ENCODE measurements around the gene HACL1.
A peak's percentile ranks its signal among the peaks of the same experiment; 100 is the strongest.
"Not testable (repeated sequence)": the region's sequence is repeated elsewhere in the genome, so short reads cannot be mapped to it uniquely, and the experiment has no call there.

HACL1 gene

GRCh38 chr3:15629860-15630597, 28.7 kb upstream of the HACL1 start:
- TF ChIP-seq, protein P1, sequence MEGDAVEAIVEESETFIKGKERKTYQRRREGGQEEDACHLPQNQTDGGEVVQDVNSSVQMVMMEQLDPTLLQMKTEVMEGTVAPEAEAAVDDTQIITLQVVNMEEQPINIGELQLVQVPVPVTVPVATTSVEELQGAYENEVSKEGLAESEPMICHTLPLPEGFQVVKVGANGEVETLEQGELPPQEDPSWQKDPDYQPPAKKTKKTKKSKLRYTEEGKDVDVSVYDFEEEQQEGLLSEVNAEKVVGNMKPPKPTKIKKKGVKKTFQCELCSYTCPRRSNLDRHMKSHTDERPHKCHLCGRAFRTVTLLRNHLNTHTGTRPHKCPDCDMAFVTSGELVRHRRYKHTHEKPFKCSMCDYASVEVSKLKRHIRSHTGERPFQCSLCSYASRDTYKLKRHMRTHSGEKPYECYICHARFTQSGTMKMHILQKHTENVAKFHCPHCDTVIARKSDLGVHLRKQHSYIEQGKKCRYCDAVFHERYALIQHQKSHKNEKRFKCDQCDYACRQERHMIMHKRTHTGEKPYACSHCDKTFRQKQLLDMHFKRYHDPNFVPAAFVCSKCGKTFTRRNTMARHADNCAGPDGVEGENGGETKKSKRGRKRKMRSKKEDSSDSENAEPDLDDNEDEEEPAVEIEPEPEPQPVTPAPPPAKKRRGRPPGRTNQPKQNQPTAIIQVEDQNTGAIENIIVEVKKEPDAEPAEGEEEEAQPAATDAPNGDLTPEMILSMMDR (conservative IDR thresholded peaks at IDR 0.05; ENCODE audit: control insufficient read depth, insufficient read depth, low read depth, low read length): peak; percentile 74
- H3K4me3 ChIP-seq (ENCODE audit: control insufficient read depth, low read depth, low read length): peak overlapping the region; percentile 19

DNA sequence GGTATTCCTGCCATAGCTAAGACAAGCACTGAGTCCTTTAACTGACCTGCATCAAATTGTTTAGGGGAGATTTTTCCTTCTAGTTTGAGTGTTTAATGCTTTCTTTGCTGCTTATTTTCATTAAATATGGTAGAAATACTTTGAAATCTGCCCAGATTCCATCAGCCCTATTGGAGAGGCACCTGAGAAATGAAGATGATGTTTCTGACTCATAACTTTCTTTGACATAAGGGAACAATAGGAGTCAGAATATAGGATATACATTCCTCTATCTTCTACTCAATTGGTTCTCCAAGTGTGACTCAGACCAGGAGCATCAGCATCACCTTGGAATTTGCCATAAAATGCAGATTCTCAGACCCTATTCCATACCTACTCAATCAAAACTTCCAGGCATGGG, 27.6 kb upstream of the HACL1 start:
- no peak for DNase-seq (ENCODE audit: low read depth)
- H3K4me3 ChIP-seq (ENCODE audit: control insufficient read depth, low read depth, low read length): no peak overlapping the region
- TF ChIP-seq, protein P1 (conservative IDR thresholded peaks at IDR 0.05; ENCODE audit: control insufficient read depth, insufficient read depth, low read depth, low read length): no peak

More at GRCh38 chr3:15629860-15630597, 28.7 kb upstream of the HACL1 start:
- peak; percentile 90 for DNase-seq (ENCODE audit: low read depth)

GRCh38 chr3:15623535-15624440, 22.4 kb upstream of the HACL1 start:
- no peak overlapping the region for H3K4me3 ChIP-seq (ENCODE audit: control insufficient read depth, low read depth, low read length)

GRCh38 chr3:15619659-15620464, 18.5 kb upstream of the HACL1 start:
- not testable (repeated sequence) for DNase-seq (ENCODE audit: low read depth); H3K4me3 ChIP-seq (ENCODE audit: control insufficient read depth, low read depth, low read length)

More at GRCh38 chr3:15623535-15624440, 22.4 kb upstream of the HACL1 start:
- TF ChIP-seq, protein P1 (conservative IDR thresholded peaks at IDR 0.05; ENCODE audit: control insufficient read depth, insufficient read depth, low read depth, low read length): no peak
- DNase-seq (ENCODE audit: low read depth): no peak

- TF ChIP-seq, protein P1 (conservative IDR thresholded peaks at IDR 0.05; ENCODE audit: control insufficient read depth, insufficient read depth, low read depth, low read length): no peak
- H3K4me3 ChIP-seq (ENCODE audit: control insufficient read depth, low read depth, low read length): no peak overlapping the region
- DNase-seq (ENCODE audit: low read depth): peak; percentile 69
Observed at GRCh38 chr3:15616053-15616452, 14.7 kb upstream of the HACL1 start.

DNA sequence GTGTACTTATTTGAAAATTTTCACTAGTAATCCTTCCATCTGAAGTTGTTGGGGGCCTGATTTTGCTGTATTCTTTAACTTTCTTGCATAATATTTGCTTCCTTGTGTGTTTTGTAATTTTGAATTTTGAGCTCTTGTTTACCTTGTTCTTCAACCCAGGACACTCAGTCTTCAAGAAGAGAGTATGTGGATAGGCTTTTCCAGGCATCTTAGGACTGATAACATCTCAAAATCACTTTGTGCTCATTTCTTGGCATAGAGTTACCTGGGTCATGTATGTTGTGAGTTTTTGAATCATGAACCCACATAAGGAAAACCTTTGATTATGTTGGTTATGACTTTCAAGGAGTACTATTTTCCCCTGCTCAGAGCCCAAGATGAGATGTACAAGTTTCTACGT, 13.6 kb upstream of the HACL1 start:
- DNase-seq (ENCODE audit: low read depth): no peak
- H3K4me3 ChIP-seq (ENCODE audit: control insufficient read depth, low read depth, low read length): no peak overlapping the region
- TF ChIP-seq, protein P1 (conservative IDR thresholded peaks at IDR 0.05; ENCODE audit: control insufficient read depth, insufficient read depth, low read depth, low read length): no peak

Measured in fibroblast of mammary gland (primary cell).